Thyroid gland (tissue), 4 donors: ENCODE measurements around the gene IRS1. TPM values are rescaled to one million over a fixed set of nuclear protein-coding genes. Genes with fewer than 3 reads are reported as not detected.

Experiments used
- DNase-seq, 2 donors: peaks; one replicate each; pipeline ENCODE4 v3.0.0-alpha.2; 2019
- H3K27ac ChIP-seq, 3 donors: fragments of 200-600 bp; sonication (generic); 1 replicate in 2 of 3; 2 replicates in 1 of 3; pipeline ENCODE4 v1.5.1; 2016 to 2019; ENCODE audit warnings: mild to moderate bottlenecking in 1 of 3, moderate library complexity in 1 of 3
- H3K27me3 ChIP-seq: fragments of 200-600 bp; sonication (generic); one replicate; pipeline ENCODE4 v1.5.1; 2019
- H3K36me3 ChIP-seq, 2 donors: fragments of 200-600 bp; sonication (generic); one replicate each; pipeline ENCODE4 v1.5.1; 2016 to 2019
- H3K4me1 ChIP-seq, 2 donors: fragments of 200-600 bp; sonication (generic); one replicate each; pipeline ENCODE4 v1.5.1; 2017 to 2019
- H3K4me3 ChIP-seq, 3 donors: fragments of 200-600 bp; sonication (generic); replicated peaks in 1 of 3; 1 replicate in 2 of 3; 2 replicates in 1 of 3; pipeline ENCODE4 v1.5.1; 2016; ENCODE audit warnings: mild to moderate bottlenecking in 1 of 3
- H3K9me3 ChIP-seq: fragments of 200-600 bp; sonication (generic); one replicate; pipeline ENCODE4 v1.5.1; 2017
- CTCF ChIP-seq, 6 experiments: fragments of 200-600 bp in 3 of 6; fragments of 450-650 bp in 3 of 6; sonication (generic) in 3 of 6; IDR thresholded peaks; one replicate each; pipeline ENCODE4 v1.5.1; 2016 to 2019; ENCODE audit warnings: antibody characterized with exemption in 6 of 6, mild to moderate bottlenecking in 2 of 6, inconsistent platforms in 1 of 6, moderate library complexity in 1 of 6
- POLR2A ChIP-seq, 2 donors: fragments of 450-650 bp; IDR thresholded peaks; one replicate each; pipeline ENCODE4 v1.6.1; 2017; ENCODE audit warnings: antibody characterized with exemption in 2 of 2, mild to moderate bottlenecking in 2 of 2, moderate library complexity in 1 of 2
- WGBS, 2 donors: methylation state at CpG; one replicate each; pipeline ENCODE4 v1.1.5; 2017; 5-methylcytosine and 5-hydroxymethylcytosine counted together
- intact Hi-C: fragments of 100-400 bp; cut with DNase I; formaldehyde crosslinking; loops from one replicate; pipeline ENCODE4 v1.15.1; 2023
- total RNA-seq, 4 donors: library from RNA; depleted of rRNA; stranded (reverse); fragments of >200 nt; gene quantifications; one replicate each; pipeline ENCODE4 v1.2.3, GENCODE V29; 2016

Gene IRS1
- total RNA-seq, 4 donors from 2014 or later: 61.9 to 166 (median 98.7) TPM

- 86 to 87% methylated on average over 3 of the region's 3 CpGs for WGBS, 2 donors
- H3K27ac ChIP-seq: no peak overlapping the region
- intact Hi-C loops: no loop called here
- no peak for DNase-seq
- H3K4me1 ChIP-seq: no peaks in the 10 kb centered on the region
- no peak overlapping the region for H3K4me3 ChIP-seq
- TF ChIP-seq POLR2A (IDR thresholded peaks at IDR 0.05) (no peak), CTCF (IDR thresholded peaks at IDR 0.05) (no peak)
- H3K27me3 ChIP-seq: no peaks in the 10 kb centered on the region
- H3K9me3 ChIP-seq: no peaks in the 10 kb centered on the region
- H3K36me3 ChIP-seq: no peaks in the 10 kb centered on the region
Measured at GRCh38 chr2:226715347-226715990, 84.2 kb downstream of the IRS1 start.

- intact Hi-C loops: no loop called here
- no peaks in the 10 kb centered on the region for H3K9me3 ChIP-seq
- no peak overlapping the region for H3K4me3 ChIP-seq
- no peaks in the 10 kb centered on the region for H3K27me3 ChIP-seq
- no peaks in the 10 kb centered on the region for H3K4me1 ChIP-seq
- no peak for TF ChIP-seq CTCF (IDR thresholded peaks at IDR 0.05)
- TF ChIP-seq POLR2A (IDR thresholded peaks at IDR 0.05): no peak
- peak in 1 of 2 donors; percentile 19 for DNase-seq
- no peak overlapping the region for H3K27ac ChIP-seq
- no peaks in the 10 kb centered on the region for H3K36me3 ChIP-seq
- 52 to 60% methylated on average over 1 of the region's 1 CpG for WGBS, 2 donors
Measured at GRCh38 chr2:226712941-226713340, 86.7 kb downstream of the IRS1 start.

GRCh38 chr2:226711606-226712296 is 87.9 kb downstream of the IRS1 start:
- intact Hi-C loops: no loop called here
- WGBS, 2 donors: 95 to 97% methylated on average over 2 of the region's 2 CpGs

GRCh38 chr2:226707499-226707898 is 92.1 kb downstream of the IRS1 start:
- TF ChIP-seq CTCF (IDR thresholded peaks at IDR 0.05) (no peak), POLR2A (IDR thresholded peaks at IDR 0.05) (no peak)
- intact Hi-C loops: no loop called here

More at GRCh38 chr2:226711606-226712296, 87.9 kb downstream of the IRS1 start:
- no peaks in the 10 kb centered on the region for H3K9me3 ChIP-seq
- H3K36me3 ChIP-seq: no peaks in the 10 kb centered on the region
- no peak overlapping the region for H3K27ac ChIP-seq
- TF ChIP-seq CTCF (IDR thresholded peaks at IDR 0.05): no peak
- no peak for TF ChIP-seq POLR2A (IDR thresholded peaks at IDR 0.05)
- H3K4me1 ChIP-seq: no peaks in the 10 kb centered on the region
- no peak for DNase-seq
- no peaks in the 10 kb centered on the region for H3K27me3 ChIP-seq
- no peak overlapping the region for H3K4me3 ChIP-seq

GRCh38 chr2:226705965-226706364 is 93.7 kb downstream of the IRS1 start:
- WGBS, 2 donors: 70 to 87% methylated on average over 3 of the region's 3 CpGs
- no peaks in the 10 kb centered on the region for H3K27me3 ChIP-seq
- H3K27ac ChIP-seq: no peak overlapping the region
- DNase-seq: no peak
- no peaks in the 10 kb centered on the region for H3K4me1 ChIP-seq
- intact Hi-C loops: no loop called here
- no peaks in the 10 kb centered on the region for H3K9me3 ChIP-seq
- TF ChIP-seq CTCF (IDR thresholded peaks at IDR 0.05) (no peak), POLR2A (IDR thresholded peaks at IDR 0.05) (no peak)
- no peak overlapping the region for H3K4me3 ChIP-seq
- H3K36me3 ChIP-seq: no peaks in the 10 kb centered on the region

More at GRCh38 chr2:226707499-226707898, 92.1 kb downstream of the IRS1 start:
- no peak overlapping the region for H3K27ac ChIP-seq
- no peak overlapping the region for H3K4me3 ChIP-seq
- H3K27me3 ChIP-seq: no peaks in the 10 kb centered on the region
- H3K9me3 ChIP-seq: no peaks in the 10 kb centered on the region
- no peak for DNase-seq
- no peaks in the 10 kb centered on the region for H3K4me1 ChIP-seq
- H3K36me3 ChIP-seq: no peaks in the 10 kb centered on the region
